Stimulated activated CD4-positive, alpha-beta T cell treated with anti-CD3 and anti-CD28 coated beads, Interleukin-2, amount 100 ng/mL, for 48 hours (primary cell): ENCODE data around the gene CSNK2B.

Source experiments
- DNase-seq, 2 donors: peaks; one replicate each; pipeline ENCODE4 v3.0.0-alpha.2; 2020

Gene CSNK2B

GRCh38 chr6:31662124-31662723 is 3.7 kb upstream of the CSNK2B start:
- no peak for DNase-seq

- no peak for DNase-seq
Measured at GRCh38 chr6:31663126-31663960, 2.5 kb upstream of the CSNK2B start.

GRCh38 chr6:31663961-31664789 is 1.7 kb upstream of the CSNK2B start:
- no peak for DNase-seq

- DNase-seq, result peak; percentile 81 to 82
Measured at GRCh38 chr6:31664790-31665500, 935 bp upstream of the CSNK2B start, which contains the start of gene GPANK1. GPANK1 (minus strand) TSS chr6:31664997; CDS start chr6:31664478, 519 bp downstream.

GRCh38 chr6:31666337-31666965 is 571 bp downstream of the CSNK2B start:
- no peak for DNase-seq

- DNase-seq, result no peak
Measured at GRCh38 chr6:31669676-31670075, 3.8 kb downstream of the CSNK2B start, which contains the start of gene LY6G5B. LY6G5B (plus strand) TSS chr6:31669976; CDS start chr6:31670951, 975 bp downstream.

GRCh38 chr6:31676322-31676903 is 10.5 kb downstream of the CSNK2B start:
- no peak for DNase-seq

- DNase-seq, result no peak
Measured at GRCh38 chr6:31676904-31677303, 11.0 kb downstream of the CSNK2B start.

GRCh38 chr6:31677955-31678354 is 12.1 kb downstream of the CSNK2B start:
- no peak for DNase-seq

- peak; percentile 57 to 64 for DNase-seq
Measured at GRCh38 chr6:31680226-31681134, 14.6 kb downstream of the CSNK2B start, which contains the start of gene LY6G5C. LY6G5C (minus strand) TSS chr6:31681067; CDS start chr6:31680373, 694 bp downstream.

GRCh38 chr6:31681135-31681671 is 15.3 kb downstream of the CSNK2B start:
- DNase-seq, result peak; percentile 30 to 41

GRCh38 chr6:31683591-31683990 is 17.7 kb downstream of the CSNK2B start:
- DNase-seq, result no peak

- DNase-seq, result no peak
Measured at GRCh38 chr6:31686483-31686882, 20.6 kb downstream of the CSNK2B start.

GRCh38 chr6:31687321-31687720 is 21.4 kb downstream of the CSNK2B start:
- DNase-seq, result no peak

- DNase-seq, result no peak
Measured at GRCh38 chr6:31687860-31688693, 22.2 kb downstream of the CSNK2B start.

- no peak for DNase-seq
Measured at GRCh38 chr6:31689249-31690110, 23.6 kb downstream of the CSNK2B start.

- no peak for DNase-seq
Measured at GRCh38 chr6:31690231-31691077, 24.6 kb downstream of the CSNK2B start.
